Erythroblast (primary cell): ENCODE measurements around the gene IQGAP1.

ENCODE experiments used
- GATA1 ChIP-seq: IDR thresholded peaks from 2 replicates; pipeline ENCODE4 v1.6.1; 2011; ENCODE audit warnings: low read depth, mild to moderate bottlenecking, control low read depth, low read length, moderate library complexity
- POLR2A ChIP-seq: IDR thresholded peaks from 2 replicates; pipeline ENCODE4 v1.6.1; 2011; ENCODE audit warnings: mild to moderate bottlenecking, low read length

- no peak for TF ChIP-seq POLR2A
- TF ChIP-seq GATA1 = no peak
Observed at GRCh38 chr15:90407336-90407735, 19.3 kb downstream of the IQGAP1 start.
